Measurements from ENCODE around the gene INSL3.

INSL3 gene

DNA sequence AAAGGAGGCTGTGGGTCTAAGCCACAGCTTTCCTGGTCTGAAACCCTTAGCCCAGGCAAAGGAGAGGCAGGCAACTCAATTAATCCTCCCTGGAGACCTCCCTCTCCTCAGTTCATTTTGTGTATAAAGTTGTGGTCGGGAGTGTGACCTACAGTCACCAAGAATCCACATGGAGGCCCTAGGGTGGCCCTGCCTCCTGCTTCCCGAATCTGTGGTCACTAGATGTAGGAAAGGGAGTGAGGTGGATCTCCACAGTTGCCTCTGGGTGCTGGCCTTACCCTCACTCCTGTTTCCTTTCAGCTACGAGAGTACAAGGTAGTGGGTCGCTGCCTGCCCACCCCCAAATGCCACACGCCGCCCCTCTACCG lies 39.7 kb upstream of the INSL3 start:
- Histone ChIP-seq H3K4me3 (ENCODE audit: low read depth, low read length) (peak overlapping the region; percentile 96), H3K27ac (no peak overlapping the region), H2AFZ (no peak overlapping the region), H3K9ac (no peak overlapping the region), H3K4me2 (ENCODE audit: low read length) (peak overlapping the region; percentile 87), H3K79me2 (peaks cover 18% of the 10 kb centered on the region), H3K4me1 (peaks cover 7% of the 10 kb centered on the region), H3K27me3 (ENCODE audit: control insufficient read depth, insufficient read depth, low read length) (no peaks in the 10 kb centered on the region), H3K9me3 (ENCODE audit: control insufficient read depth, low read length) (no peaks in the 10 kb centered on the region), H3K36me3 (ENCODE audit: control insufficient read depth, insufficient read depth, low read length) (no peaks in the 10 kb centered on the region)
- TF ChIP-seq, protein P1, sequence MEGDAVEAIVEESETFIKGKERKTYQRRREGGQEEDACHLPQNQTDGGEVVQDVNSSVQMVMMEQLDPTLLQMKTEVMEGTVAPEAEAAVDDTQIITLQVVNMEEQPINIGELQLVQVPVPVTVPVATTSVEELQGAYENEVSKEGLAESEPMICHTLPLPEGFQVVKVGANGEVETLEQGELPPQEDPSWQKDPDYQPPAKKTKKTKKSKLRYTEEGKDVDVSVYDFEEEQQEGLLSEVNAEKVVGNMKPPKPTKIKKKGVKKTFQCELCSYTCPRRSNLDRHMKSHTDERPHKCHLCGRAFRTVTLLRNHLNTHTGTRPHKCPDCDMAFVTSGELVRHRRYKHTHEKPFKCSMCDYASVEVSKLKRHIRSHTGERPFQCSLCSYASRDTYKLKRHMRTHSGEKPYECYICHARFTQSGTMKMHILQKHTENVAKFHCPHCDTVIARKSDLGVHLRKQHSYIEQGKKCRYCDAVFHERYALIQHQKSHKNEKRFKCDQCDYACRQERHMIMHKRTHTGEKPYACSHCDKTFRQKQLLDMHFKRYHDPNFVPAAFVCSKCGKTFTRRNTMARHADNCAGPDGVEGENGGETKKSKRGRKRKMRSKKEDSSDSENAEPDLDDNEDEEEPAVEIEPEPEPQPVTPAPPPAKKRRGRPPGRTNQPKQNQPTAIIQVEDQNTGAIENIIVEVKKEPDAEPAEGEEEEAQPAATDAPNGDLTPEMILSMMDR (IDR thresholded peaks at IDR 0.05) = no peak

DNA sequence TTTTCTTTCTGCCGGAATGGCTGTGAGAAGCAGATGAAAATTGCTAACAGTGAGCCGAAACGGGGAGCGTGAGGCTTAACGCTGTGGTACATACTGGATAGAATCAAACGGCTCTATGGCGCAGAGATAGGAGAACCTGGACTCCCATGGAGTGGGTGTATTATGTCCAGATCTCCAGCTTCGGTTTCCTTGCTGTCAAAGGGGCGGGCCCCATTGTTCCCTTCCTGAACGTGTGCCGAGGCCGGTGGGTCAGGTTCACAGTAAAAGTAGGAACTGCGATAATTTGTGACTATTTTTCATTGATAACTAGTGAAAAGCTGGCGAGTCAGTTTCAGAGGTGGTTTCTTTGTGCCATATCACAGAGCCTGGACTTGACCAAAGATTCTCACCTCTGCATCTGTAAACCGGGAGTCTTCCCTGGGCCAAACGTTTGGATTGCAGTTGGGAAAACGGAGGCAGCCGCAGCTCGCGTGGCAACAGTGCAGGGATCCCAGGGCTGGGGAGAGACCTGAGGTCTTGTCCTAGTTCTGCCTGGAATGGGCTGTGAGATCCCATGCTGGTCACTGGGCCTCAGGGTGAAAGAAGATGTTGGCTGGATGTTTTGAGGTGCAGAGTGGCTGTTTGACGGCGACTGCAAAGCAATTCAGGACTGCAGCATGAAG lies 39.1 kb upstream of the INSL3 start:
- TF ChIP-seq, protein P1 (IDR thresholded peaks at IDR 0.05) = no peak
- no peaks in the 10 kb centered on the region for H3K36me3 ChIP-seq (ENCODE audit: control insufficient read depth, insufficient read depth, low read length)

DNA sequence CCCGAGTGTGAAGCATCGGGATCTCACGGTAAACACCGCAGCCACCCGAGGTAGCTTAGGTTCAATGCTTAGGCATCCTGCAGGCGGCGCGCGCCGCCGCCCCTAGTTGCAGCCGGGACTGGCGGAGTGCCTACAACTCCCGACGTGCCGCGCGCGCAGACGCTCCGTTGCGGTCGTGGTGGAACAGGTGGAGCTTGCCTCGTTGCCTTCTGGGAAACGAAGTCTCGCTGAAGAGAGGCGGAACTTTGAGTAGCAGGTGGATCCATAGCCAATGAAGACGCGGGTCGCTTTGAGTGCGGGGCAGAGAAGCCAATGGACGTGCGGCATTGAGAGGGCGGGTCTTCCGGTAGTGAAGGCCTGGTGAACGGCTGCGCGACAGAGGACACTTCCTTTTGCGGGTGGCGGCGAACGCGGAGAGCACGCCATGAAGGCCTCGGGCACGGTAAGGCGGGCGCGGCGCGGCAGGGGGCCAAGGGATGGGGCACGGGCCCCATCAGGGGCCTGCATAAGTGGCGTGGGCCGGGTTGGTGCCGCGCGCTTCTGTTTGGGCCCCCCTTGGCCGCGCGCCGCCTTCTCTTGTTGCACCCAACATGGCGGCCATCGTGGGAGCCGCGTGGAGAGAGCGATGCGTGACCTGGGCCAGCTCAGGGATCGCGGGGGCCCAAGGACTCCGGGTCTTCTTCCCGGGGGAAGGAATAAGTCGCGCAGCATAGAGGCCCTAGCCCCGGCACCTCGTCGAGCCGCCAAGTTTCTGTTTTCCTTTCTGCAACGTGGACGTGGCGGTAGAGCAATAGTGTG lies 38.4 kb upstream of the INSL3 start, which contains the start of gene RPL18A:
TSS of gene RPL18A (plus strand) at position 378 of the 798 bp plus-strand sequence. CDS start at position 425, 47 bp downstream.
- Histone ChIP-seq H3K36me3 (ENCODE audit: control insufficient read depth, insufficient read depth, low read length) (no peaks in the 10 kb centered on the region), H2AFZ (peak within 1 kb of the TSS; percentile 93), H3K27me3 (ENCODE audit: control insufficient read depth, insufficient read depth, low read length) (no peaks in the 10 kb centered on the region), H3K4me3 (ENCODE audit: low read depth, low read length) (peak within 1 kb of the TSS; percentile 96), H3K4me1 (peaks cover 7% of the 10 kb centered on the region), H3K27ac (peak within 1 kb of the TSS; percentile 85), H3K9me3 (ENCODE audit: control insufficient read depth, low read length) (no peaks in the 10 kb centered on the region), H3K9ac (peak within 1 kb of the TSS; percentile 10), H3K79me2 (peaks cover 18% of the 10 kb centered on the region), H3K4me2 (ENCODE audit: low read length) (peak within 1 kb of the TSS; percentile 87)
- TF ChIP-seq, protein P1 (IDR thresholded peaks at IDR 0.05) = peak; percentile 93

More for the DNA sequence above, 39.1 kb upstream of the INSL3 start:
- peak overlapping the region; percentile 10 for H3K9ac ChIP-seq
- peaks cover 7% of the 10 kb centered on the region for H3K4me1 ChIP-seq
- H3K4me2 ChIP-seq (ENCODE audit: low read length) = peak overlapping the region; percentile 87
- H3K27me3 ChIP-seq (ENCODE audit: control insufficient read depth, insufficient read depth, low read length) = no peaks in the 10 kb centered on the region
- H3K27ac ChIP-seq = peak overlapping the region; percentile 85
- H3K9me3 ChIP-seq (ENCODE audit: control insufficient read depth, low read length) = no peaks in the 10 kb centered on the region
- H3K4me3 ChIP-seq (ENCODE audit: low read depth, low read length) = peak overlapping the region; percentile 96
- peaks cover 18% of the 10 kb centered on the region for H3K79me2 ChIP-seq
- peak overlapping the region; percentile 91 for H2AFZ ChIP-seq

DNA sequence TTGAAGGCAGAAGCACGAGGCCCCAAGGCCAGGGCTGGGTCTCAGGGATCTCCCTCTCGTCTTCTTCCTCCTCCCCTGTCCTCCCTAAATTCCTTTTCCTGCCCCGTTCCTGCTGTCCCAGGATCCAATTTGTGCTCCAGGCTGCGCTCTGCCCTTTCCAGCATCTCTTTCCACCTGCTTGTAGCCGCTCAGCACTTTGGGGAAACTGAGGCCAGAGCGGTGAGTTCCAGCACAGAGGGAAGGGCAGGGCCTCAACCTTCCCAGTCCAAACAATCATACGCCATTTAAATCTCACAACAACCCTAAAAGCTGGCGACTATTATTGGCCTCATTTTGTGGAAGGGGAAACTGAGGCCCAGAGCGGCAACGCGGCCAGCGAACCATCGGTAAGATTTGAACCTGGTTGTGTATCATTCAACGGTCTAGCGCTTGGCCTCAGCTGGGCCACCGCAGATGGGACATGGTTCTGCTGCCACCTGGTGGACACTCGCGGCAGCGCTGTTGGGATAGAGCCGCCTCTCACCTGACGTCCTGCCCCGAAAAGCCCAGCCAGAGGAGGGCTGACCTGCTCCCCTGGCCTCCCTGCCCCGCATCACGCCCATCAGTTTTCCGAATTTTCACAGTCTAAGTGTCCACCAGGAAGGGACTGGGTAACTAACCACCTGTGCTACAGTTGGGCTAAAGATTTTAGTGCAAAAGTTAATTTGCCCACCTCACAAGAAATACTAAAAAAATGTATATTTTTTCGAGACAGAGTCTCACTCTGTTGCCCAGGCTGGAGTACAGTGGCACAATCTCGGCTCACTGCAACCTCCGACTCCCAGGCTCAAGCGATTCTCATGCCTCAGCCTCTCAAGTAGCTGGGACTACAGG lies 34.2 kb upstream of the INSL3 start:
- no peak overlapping the region for H3K4me3 ChIP-seq (ENCODE audit: low read depth, low read length)
- H3K79me2 ChIP-seq = peaks cover 8% of the 10 kb centered on the region
- H2AFZ ChIP-seq = peak overlapping the region; percentile 48
- H3K4me2 ChIP-seq (ENCODE audit: low read length) = no peak overlapping the region
- no peaks in the 10 kb centered on the region for H3K4me1 ChIP-seq
- H3K27me3 ChIP-seq (ENCODE audit: control insufficient read depth, insufficient read depth, low read length) = no peaks in the 10 kb centered on the region
- TF ChIP-seq, protein P1 (IDR thresholded peaks at IDR 0.05) = peak; percentile 97
- no peak overlapping the region for H3K27ac ChIP-seq
- no peaks in the 10 kb centered on the region for H3K9me3 ChIP-seq (ENCODE audit: control insufficient read depth, low read length)
- H3K36me3 ChIP-seq (ENCODE audit: control insufficient read depth, insufficient read depth, low read length) = no peaks in the 10 kb centered on the region
- no peak overlapping the region for H3K9ac ChIP-seq

All from parathyroid adenoma (tissue), 2 donors.